Fibroblast of skin of left quadriceps (primary cell): ENCODE results near the gene XCL2.
"Not testable (repeated sequence)": the region's sequence is repeated elsewhere in the genome, so short reads cannot be mapped to it uniquely, and the experiment has no call there.

Source experiments
- DNase-seq, 2 experiments: peaks; one replicate each; pipeline ENCODE4 v3.0.0-alpha.2; 2013; ENCODE audit warnings: low read depth in 2 of 2

The XCL2 gene

GRCh38 chr1:168556647-168557046 lies 12.8 kb upstream of the XCL2 start:
- no peak for DNase-seq

DNA sequence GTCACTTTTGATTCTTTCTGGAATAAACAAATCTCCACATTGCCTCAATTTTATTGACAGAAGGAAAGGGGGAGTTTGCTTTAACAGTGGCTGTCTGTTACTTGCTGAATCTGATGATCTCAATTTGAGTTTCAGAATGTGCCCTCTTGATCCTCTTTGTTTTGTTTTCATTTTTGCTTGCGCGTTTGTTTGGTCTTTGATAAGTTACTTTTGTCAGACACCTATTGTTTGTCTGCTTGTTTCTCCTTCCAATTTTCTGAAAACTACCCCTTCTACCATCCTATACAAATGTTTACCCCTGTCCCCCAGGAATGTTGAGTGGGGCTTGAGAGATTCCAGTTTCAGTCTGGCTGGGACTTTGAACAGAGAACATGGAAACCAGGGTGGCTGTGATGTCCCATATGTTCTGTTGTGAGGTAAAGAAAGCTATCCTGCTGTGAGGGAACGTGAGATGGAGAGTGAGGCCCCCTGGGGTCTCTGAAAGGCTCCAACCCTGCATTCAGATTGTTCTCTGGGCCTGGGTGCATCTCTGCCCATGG lies 11.8 kb upstream of the XCL2 start:
- DNase-seq: no peak

DNA sequence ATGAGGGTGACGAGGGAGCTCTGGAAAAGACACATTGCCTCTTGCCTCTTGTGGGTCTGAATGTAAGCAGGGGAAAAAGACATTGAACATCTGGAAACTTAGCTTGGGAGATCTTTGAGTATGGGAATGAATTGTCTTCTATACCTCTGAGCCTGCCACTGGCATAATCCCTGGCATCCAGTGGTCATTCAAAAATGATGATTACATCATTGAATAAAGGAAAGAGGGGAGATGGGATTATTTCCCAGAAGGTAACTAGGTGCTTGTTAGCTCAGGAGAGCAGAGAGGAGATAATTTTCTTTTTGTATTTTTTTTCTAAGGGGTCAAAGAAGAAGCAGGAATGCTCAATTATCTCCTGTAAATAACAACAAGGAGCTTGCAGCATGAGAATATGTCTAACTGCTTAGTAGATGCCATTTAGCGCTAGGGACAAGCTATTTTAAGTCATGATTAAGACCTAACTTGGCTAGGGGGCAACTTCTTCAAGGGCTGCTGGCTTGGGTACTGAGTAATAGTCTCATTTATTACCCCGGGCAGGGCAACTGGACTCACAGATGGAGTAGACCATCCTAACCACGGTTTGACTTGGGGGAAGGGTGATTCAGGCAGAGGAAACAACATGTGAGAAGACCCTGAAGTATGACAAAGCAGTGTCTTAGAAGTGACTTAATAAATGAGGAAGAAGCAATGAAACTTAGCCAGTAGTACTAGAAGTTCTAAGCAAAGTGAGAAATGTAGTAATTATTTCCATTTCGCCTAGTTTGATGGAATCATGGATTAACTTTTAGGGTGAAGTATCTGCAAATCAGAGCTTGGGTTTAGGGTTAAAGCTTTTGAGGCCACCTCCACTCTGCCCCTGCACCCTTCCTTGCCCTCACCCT lies 11.0 kb upstream of the XCL2 start:
- DNase-seq: no peak

DNA sequence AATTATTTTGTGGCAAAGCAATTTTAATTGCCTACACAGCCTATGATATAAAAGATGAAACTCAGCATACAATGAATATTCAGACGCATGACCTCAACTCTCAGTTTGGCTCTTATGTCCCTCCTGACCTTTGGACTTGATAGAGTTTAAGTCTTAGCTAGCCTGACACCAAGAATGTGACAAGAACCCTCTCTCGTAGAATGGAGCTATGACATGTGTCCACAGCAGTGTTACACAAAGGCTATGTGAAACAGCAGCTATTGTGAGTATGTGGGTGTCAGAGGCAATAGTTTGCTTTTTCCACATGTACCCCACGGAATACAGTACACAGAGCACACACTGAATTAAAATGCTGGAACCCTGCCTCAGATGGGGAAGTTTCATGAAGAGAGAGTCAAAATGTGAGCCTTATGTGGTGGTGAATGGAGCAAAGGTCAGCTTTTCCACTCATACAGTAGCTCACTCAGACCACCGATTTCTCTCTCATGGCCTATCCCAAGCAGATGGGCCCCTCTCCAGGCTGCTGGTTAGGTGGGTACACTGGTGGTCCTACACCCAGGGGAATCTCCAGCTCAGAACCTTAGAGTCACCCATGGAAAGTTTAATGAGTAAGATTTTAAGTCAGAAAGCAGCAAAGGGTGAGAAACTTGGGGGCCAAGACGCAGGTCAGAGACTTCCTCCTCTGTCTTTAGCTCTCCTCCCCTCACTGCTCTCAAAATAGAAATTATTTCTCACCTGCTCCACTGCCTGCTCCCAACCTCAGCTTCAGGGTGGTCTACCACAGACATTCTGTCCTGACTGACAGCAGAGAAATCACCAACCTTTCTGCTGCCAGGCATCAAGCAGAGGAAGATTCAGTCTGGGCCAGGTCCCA lies 10.1 kb upstream of the XCL2 start:
- no peak for DNase-seq

- no peak for DNase-seq
Measured at GRCh38 chr1:168552961-168553360, 9.2 kb upstream of the XCL2 start.

GRCh38 chr1:168551688-168552087 lies 7.9 kb upstream of the XCL2 start:
- no peak for DNase-seq

DNA sequence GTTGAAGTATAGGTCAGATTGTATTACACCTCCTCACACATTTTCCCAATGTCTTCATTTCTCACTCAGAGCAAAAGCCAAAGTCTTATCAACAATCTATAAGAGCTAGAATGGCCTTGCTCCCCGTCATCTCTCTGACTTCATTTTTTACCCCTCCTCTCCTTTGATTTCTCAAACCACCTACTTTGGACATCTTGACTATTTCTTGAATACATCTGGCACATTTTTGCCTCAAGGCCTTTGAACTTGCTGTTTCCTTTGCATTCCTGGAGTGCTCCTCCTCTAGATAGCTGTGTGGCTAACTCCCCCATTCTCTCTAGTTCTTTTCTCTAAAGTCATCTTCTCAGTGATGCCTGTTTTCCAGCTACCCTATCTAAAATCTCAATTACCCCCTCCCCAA lies 7.2 kb upstream of the XCL2 start:
- DNase-seq: no peak

- DNase-seq: not testable (repeated sequence)
Measured at GRCh38 chr1:168546553-168546895, 2.7 kb upstream of the XCL2 start.

- DNase-seq: not testable (repeated sequence)
Measured at GRCh38 chr1:168545678-168546552, 2.1 kb upstream of the XCL2 start.

- DNase-seq: not testable (repeated sequence)
Measured at GRCh38 chr1:168542978-168543377, 819 bp downstream of the XCL2 start.

DNA sequence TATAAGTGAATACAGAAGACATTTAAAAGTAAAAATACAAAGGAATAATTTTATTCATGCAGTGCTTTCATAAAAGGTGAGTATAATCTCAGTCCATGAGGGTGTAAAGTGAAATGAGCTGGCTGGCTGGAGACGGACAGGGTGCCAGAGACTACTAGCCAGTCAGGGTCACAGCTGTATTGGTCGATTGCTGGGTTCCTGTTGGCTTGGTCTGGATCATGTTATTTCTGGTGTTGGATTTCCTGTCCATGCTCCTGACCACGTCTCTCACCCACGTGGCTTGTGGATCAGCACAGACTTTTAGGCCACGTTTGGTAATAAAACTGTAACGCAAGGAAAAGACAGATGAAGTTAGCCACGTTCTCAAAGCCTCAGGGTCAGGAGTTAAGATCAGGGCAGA lies 3.0 kb downstream of the XCL2 start:
- DNase-seq: not testable (repeated sequence)

- no peak for DNase-seq
Measured at GRCh38 chr1:168535536-168535935, 8.3 kb downstream of the XCL2 start.

- no peak for DNase-seq
Measured at GRCh38 chr1:168531615-168532345, 12.0 kb downstream of the XCL2 start.

- DNase-seq: no peak
Measured at GRCh38 chr1:168529518-168529917, 14.3 kb downstream of the XCL2 start.

- no peak for DNase-seq
Measured at GRCh38 chr1:168521401-168522000, 22.3 kb downstream of the XCL2 start.

DNA sequence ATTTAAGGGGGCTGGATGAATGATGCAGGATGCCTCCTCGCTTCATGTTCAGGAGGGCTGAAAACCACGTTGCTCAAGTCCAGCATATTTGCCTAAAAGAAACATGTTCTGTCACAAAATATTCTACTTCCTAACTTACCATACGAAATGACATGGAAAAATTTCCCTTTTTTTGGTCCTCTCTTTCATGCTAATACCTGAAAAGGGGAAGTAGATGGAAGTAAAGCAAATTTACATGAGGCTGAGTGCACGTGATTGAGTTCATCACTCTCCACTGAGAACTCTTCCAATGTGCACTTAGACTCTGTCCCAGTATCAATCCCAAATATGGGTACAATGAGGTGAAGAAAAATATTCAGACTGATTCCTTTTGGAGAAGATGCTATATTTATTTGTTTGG lies 23.0 kb downstream of the XCL2 start:
- no peak for DNase-seq

GRCh38 chr1:168520052-168520751 lies 23.6 kb downstream of the XCL2 start:
- DNase-seq: no peak

DNA sequence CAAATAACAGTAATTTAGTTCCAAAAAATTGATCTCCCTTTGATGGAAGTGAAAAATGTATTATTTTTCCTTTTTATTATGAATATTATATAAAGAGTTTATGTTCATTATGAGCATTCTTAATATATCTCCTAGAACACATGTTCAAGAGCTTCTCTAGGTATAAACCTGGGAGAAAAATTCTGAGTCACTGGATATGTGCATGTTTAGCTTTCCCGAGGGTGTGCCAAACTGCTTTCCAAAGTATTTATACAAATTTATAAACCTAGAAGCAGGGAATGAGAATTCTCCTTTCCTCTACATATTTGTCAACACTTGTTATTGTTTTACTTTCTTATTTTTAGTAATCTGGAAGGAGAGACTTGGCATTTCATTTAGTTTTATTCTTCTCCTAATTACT lies 25.0 kb downstream of the XCL2 start:
- no peak for DNase-seq

- DNase-seq: no peak
Measured at GRCh38 chr1:168518201-168518689, 25.6 kb downstream of the XCL2 start.

GRCh38 chr1:168514455-168514854 lies 29.3 kb downstream of the XCL2 start:
- DNase-seq: no peak
